HCT116 (cell line): Measurements from ENCODE around the gene MANBA. TPM values are rescaled to one million over a fixed set of nuclear protein-coding genes. Genes with fewer than 3 reads are reported as not detected.

Experiments used
- ATAC-seq: fragments of 200-7000 bp; cut with Tn5 transposase; 2 replicates; pipeline ENCODE4 v1.9.1; 2020; ENCODE audit warnings: mild to moderate bottlenecking, moderate library complexity
- BruUV-seq: library from RNA; stranded (reverse); fragments of 400-500 nt; replicated peaks from 2 replicates; lab custom pipeline; 2021; lab: Mats Ljungman, UMichigan
- CTCF ChIA-PET: fragments of 300-600 bp; sonication (Branson Sonifier 250); formaldehyde crosslinking; loops from one replicate; lab custom pipeline; 2021; ENCODE audit warnings: antibody characterized with exemption; lab: Charles Lee
- POLR2A ChIA-PET: fragments of 300-600, 350-600 bp; sonication (Branson Sonifier 250); formaldehyde crosslinking; loops from one replicate; lab custom pipeline; 2021; ENCODE audit warnings: antibody characterized with exemption; lab: Charles Lee
- RAD21 ChIA-PET, 2 experiments: fragments of 300-600 bp; sonication (Branson Sonifier 250); formaldehyde crosslinking; loops; one replicate each; lab custom pipeline; 2023; ENCODE audit warnings: low total read pairs in 2 of 2; ENCODE audit not compliant: uncharacterized antibody in 2 of 2, unreplicated experiment in 2 of 2, low non-redundant PET in 1 of 2; lab: Charles Lee
- DNase-seq: peaks from one replicate; pipeline ENCODE4 v3.0.0-alpha.2; 2010; ENCODE audit warnings: low read depth, low spot score
- H2AFZ ChIP-seq: fragments of 200-600 bp; shearing (Covaris generic), sonication (generic); 2 replicates; pipeline ENCODE4 v1.6.1; 2017; ENCODE audit warnings: low read depth, mixed run types, mixed read lengths, antibody characterized with exemption, low read length; ENCODE audit not compliant: poor library complexity, severe bottlenecking
- H3K27ac ChIP-seq: 2 replicates; pipeline ENCODE4 v1.5.1; 2012; ENCODE audit warnings: low read depth, low read length
- H3K27me3 ChIP-seq: fragments of 200-600 bp; sonication (generic); 2 replicates; pipeline ENCODE4 v1.6.1; 2016; ENCODE audit warnings: mixed run types, low read length, mixed read lengths; ENCODE audit not compliant: insufficient read depth
- H3K36me3 ChIP-seq, 2 experiments: fragments of 200-500 bp in 1 of 2; fragments of 200-600 bp in 1 of 2; sonication (Bioruptor generic) in 1 of 2; sonication (generic) in 1 of 2; 2 replicates each; pipeline versions ENCODE4 v1.5.1 to v1.6.1; 2014 to 2016; ENCODE audit warnings: low read length in 2 of 2, inconsistent platforms in 1 of 2, mixed read lengths in 1 of 2, mixed run types in 1 of 2; ENCODE audit not compliant: insufficient read depth in 2 of 2, control insufficient read depth in 1 of 2
- H3K4me1 ChIP-seq, 2 experiments: fragments of 200-600 bp in 1 of 2; sonication (generic) in 1 of 2; 2 replicates each; pipeline versions ENCODE4 v1.5.1 to v1.6.1; 2012 to 2017; ENCODE audit warnings: low read length in 2 of 2, inconsistent platforms in 1 of 2, mild to moderate bottlenecking in 1 of 2, mixed read lengths in 1 of 2, mixed run types in 1 of 2, moderate library complexity in 1 of 2; ENCODE audit not compliant: insufficient read depth in 2 of 2, control insufficient read depth in 1 of 2
- H3K4me2 ChIP-seq: fragments of 200-600 bp; sonication (generic); 2 replicates; pipeline ENCODE4 v1.6.1; 2017; ENCODE audit warnings: mixed run types, low read length, mixed read lengths
- H3K4me3 ChIP-seq, 2 experiments: fragments of 200-600 bp in 1 of 2; sonication (generic) in 1 of 2; replicated peaks in 1 of 2; 2 replicates each; pipeline ENCODE4 v1.5.1; 2011 to 2016; ENCODE audit warnings: low read length in 2 of 2, control low read depth in 1 of 2, low read depth in 1 of 2, mild to moderate bottlenecking in 1 of 2, mixed read lengths in 1 of 2, mixed run types in 1 of 2
- H3K79me2 ChIP-seq: fragments of 200-600 bp; sonication (generic); 2 replicates; pipeline ENCODE4 v1.6.1; 2017; ENCODE audit warnings: mild to moderate bottlenecking, mixed run types, low read length, moderate library complexity, mixed read lengths; ENCODE audit not compliant: insufficient read depth
- H3K9ac ChIP-seq: fragments of 200-600 bp; sonication (generic); 2 replicates; pipeline ENCODE4 v1.6.1; 2016; ENCODE audit warnings: low read length, mixed read lengths
- H3K9me2 ChIP-seq: fragments of 200-600 bp; sonication (generic), shearing (Covaris generic); 2 replicates; pipeline ENCODE4 v1.6.1; 2017; ENCODE audit warnings: mixed run types, mild to moderate bottlenecking, moderate library complexity; ENCODE audit not compliant: insufficient read depth
- H3K9me3 ChIP-seq, 2 experiments: fragments of 200-500 bp in 1 of 2; fragments of 200-600 bp in 1 of 2; sonication (Bioruptor generic) in 1 of 2; sonication (generic) in 1 of 2; 2 replicates each; pipeline ENCODE4 v1.6.1; 2014 to 2017; ENCODE audit warnings: low read length in 2 of 2, mixed read lengths in 2 of 2, inconsistent platforms in 1 of 2, low read depth in 1 of 2, mild to moderate bottlenecking in 1 of 2, mixed run types in 1 of 2, moderate library complexity in 1 of 2; ENCODE audit not compliant: control insufficient read depth in 1 of 2, insufficient read depth in 1 of 2
- H4K20me1 ChIP-seq: fragments of 200-600 bp; sonication (generic), shearing (Covaris generic); 2 replicates; pipeline ENCODE4 v1.6.1; 2017; ENCODE audit warnings: mixed run types, mild to moderate bottlenecking, moderate library complexity; ENCODE audit not compliant: insufficient read depth
- CEBPB ChIP-seq: IDR thresholded peaks from 2 replicates; pipeline ENCODE4 v1.6.1; 2012; ENCODE audit warnings: low read depth
- EGR1 ChIP-seq: IDR thresholded peaks from 2 replicates; pipeline ENCODE4 v1.6.1; 2012; ENCODE audit warnings: low read depth
- EZH2 ChIP-seq: fragments of 200-600 bp; sonication (generic); IDR thresholded peaks from 2 replicates; pipeline ENCODE4 v1.6.1; 2017; ENCODE audit warnings: antibody characterized with exemption, mixed run types
- EZH2phosphoT487 ChIP-seq: fragments of 200-600 bp; IDR thresholded peaks from 2 replicates; pipeline ENCODE4 v1.6.1; 2018; ENCODE audit warnings: antibody characterized with exemption, borderline replicate concordance
- FOSL1 ChIP-seq: IDR thresholded peaks from 2 replicates; pipeline ENCODE4 v1.6.1; 2012; ENCODE audit warnings: low read depth
- SIN3A ChIP-seq: IDR thresholded peaks from 2 replicates; pipeline ENCODE4 v1.6.1; 2012; ENCODE audit warnings: low read depth
- SP1 ChIP-seq: IDR thresholded peaks from 2 replicates; pipeline ENCODE4 v1.6.1; 2012; ENCODE audit warnings: low read depth
- TCF7L2 ChIP-seq: IDR thresholded peaks from 2 replicates; pipeline ENCODE4 v1.7.0; 2011; ENCODE audit warnings: borderline replicate concordance, inconsistent platforms; ENCODE audit not compliant: insufficient read depth, insufficient read length; ENCODE audit errors: extremely low read depth
- YY1 ChIP-seq: IDR thresholded peaks from 2 replicates; pipeline ENCODE4 v1.6.1; 2011; ENCODE audit warnings: low read length, low read depth, moderate library complexity, mild to moderate bottlenecking; ENCODE audit not compliant: insufficient replicate concordance; ENCODE audit errors: extremely low read depth
- ZFX ChIP-seq: fragments of 450-650 bp; IDR thresholded peaks from 2 replicates; pipeline ENCODE4 v1.6.1; 2017
- ZNF274 ChIP-seq: fragments of 200-500 bp; sonication (Bioruptor generic); IDR thresholded peaks from 2 replicates; pipeline ENCODE4 v1.6.1; 2014; ENCODE audit warnings: mild to moderate bottlenecking, low read depth, low read length, inconsistent platforms
- intact Hi-C: fragments of 100-400 bp; cut with micrococcal nuclease; formaldehyde crosslinking; loops from 2 replicates; pipeline ENCODE4 v1.10.0; 2022
- total RNA-seq: library from RNA; stranded (reverse); gene quantifications from one replicate; pipeline ENCODE4 v1.2.1, GENCODE V29; 2021; ENCODE audit not compliant: unreplicated experiment
- TF ChIP-seq, protein P1 (sequence below): IDR thresholded peaks from 2 replicates; pipeline ENCODE4 v1.6.1; 2012
- TF ChIP-seq, protein P2 (sequence below): IDR thresholded peaks from 2 replicates; pipeline ENCODE4 v1.6.1; 2012; ENCODE audit warnings: low read depth
- TF ChIP-seq, protein P3 (sequence below), 3 experiments: fragments of 200-600 bp in 1 of 3; sonication (generic) in 1 of 3; IDR thresholded peaks in 2 of 3; conservative IDR thresholded peaks in 1 of 3; 2 replicates each; pipeline ENCODE4 v1.5.1; 2012 to 2017; ENCODE audit warnings: low read depth in 2 of 3, low read length in 2 of 3, antibody characterized with exemption in 1 of 3, borderline replicate concordance in 1 of 3, control low read depth in 1 of 3, mild to moderate bottlenecking in 1 of 3, mixed read lengths in 1 of 3, mixed run types in 1 of 3, moderate library complexity in 1 of 3; ENCODE audit not compliant: insufficient read depth in 1 of 3

The MANBA gene
- total RNA-seq, 1 experiment from 2014 or later, result 21.3 TPM

DNA sequence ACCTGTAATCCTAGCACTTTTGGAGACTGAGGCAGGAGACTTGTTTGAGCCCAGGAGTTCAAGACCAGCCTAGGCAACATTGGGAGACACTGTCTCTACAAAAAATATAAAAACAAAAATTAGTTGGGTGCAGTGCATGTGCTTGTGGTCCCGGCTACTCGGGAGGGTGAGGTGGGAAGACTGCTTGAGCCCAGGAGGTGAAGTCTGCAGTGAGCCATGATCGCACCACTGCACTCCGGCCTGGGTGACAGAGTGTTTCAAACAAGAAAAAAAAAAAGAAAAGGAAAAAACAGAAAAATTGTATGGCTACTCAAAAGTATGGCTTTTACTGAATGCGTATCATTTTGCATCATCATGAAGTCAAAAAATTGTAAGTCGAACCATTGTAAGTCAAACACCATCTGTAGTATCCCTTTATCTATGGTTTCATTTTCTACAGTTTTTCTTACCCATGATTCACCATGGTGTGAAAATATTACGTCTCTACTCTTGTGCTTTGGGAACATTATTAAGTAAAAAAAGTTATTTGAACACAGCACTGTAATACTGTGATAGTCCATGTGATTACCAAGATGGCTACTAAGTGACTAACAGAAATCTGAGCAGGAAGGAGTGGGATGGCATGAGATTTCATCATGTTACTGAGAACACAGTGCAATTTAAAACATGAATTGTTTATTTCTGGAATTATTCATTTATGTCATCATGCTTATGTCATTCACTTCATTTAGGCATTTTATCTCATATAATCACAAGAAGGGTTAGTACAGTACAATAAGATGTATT is 26.5 kb upstream of the MANBA start:
- RAD21 ChIA-PET, result no interaction called here
- Histone ChIP-seq H3K9me2 (no peaks in the 10 kb centered on the region), H3K79me2 (no peaks in the 10 kb centered on the region), H2AFZ (no peak overlapping the region), H3K9me3 (no peaks in the 10 kb centered on the region), H3K4me2 (no peak overlapping the region), H3K36me3 (no peaks in the 10 kb centered on the region), H3K27me3 (no peaks in the 10 kb centered on the region), H3K4me1 (no peaks in the 10 kb centered on the region), H3K4me3 (no peak overlapping the region), H3K9ac (no peak overlapping the region), H3K27ac (no peak overlapping the region), H4K20me1 (no peaks in the 10 kb centered on the region)
- BruUV-seq, result no TSS peak
- DNase-seq, result peak; percentile 19
- no peak for ATAC-seq
- CTCF ChIA-PET, result no interaction called here
- POLR2A ChIA-PET, result no interaction called here
- TF ChIP-seq SP1 (0 out of 2 replicates have a peak, but pooled peaks have one; percentile 10), CEBPB (peak; percentile 61; the same call in 1 of the 2 replicates), EGR1 (0 out of 2 replicates have a peak, but pooled peaks have one; percentile 25), YY1 (no peak), ZNF274 (no peak), SIN3A (no peak)
- intact Hi-C loops, result no loop called here

DNA sequence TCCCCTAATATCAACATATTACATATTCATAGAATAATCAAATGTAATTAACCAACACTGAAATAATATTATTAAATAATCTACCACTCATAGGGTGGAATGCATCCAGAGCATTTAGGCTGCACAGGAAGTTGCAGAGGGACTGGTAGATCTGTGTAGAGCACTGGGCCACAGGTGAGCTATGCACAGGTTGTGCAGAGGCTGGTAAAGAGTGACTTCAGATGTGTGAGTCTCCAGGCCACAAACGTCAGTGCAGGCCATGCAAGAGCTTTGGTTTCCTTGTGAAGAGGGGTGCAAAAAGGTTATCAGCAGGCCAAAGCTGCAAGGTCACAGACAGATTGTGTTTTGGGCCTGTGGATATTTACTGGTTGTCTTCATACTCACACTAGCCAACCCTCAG is 25.5 kb upstream of the MANBA start:
- intact Hi-C loops, result no loop called here
- Histone ChIP-seq H3K4me1 (no peaks in the 10 kb centered on the region), H3K4me3 (no peak overlapping the region), H3K36me3 (no peaks in the 10 kb centered on the region), H2AFZ (no peak overlapping the region), H3K9ac (no peak overlapping the region), H3K9me3 (no peaks in the 10 kb centered on the region), H3K79me2 (no peaks in the 10 kb centered on the region), H3K27ac (no peak overlapping the region), H3K27me3 (no peaks in the 10 kb centered on the region), H3K4me2 (no peak overlapping the region), H4K20me1 (no peaks in the 10 kb centered on the region), H3K9me2 (no peaks in the 10 kb centered on the region)
- ATAC-seq (no peak), DNase-seq (no peak)
- ChIA-PET POLR2A (no interaction called here), CTCF (no interaction called here), RAD21 (no interaction called here)
- BruUV-seq, result no TSS peak
- TF ChIP-seq, protein P1, sequence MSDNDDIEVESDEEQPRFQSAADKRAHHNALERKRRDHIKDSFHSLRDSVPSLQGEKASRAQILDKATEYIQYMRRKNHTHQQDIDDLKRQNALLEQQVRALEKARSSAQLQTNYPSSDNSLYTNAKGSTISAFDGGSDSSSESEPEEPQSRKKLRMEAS, result no peak
- TF ChIP-seq, protein P2, sequence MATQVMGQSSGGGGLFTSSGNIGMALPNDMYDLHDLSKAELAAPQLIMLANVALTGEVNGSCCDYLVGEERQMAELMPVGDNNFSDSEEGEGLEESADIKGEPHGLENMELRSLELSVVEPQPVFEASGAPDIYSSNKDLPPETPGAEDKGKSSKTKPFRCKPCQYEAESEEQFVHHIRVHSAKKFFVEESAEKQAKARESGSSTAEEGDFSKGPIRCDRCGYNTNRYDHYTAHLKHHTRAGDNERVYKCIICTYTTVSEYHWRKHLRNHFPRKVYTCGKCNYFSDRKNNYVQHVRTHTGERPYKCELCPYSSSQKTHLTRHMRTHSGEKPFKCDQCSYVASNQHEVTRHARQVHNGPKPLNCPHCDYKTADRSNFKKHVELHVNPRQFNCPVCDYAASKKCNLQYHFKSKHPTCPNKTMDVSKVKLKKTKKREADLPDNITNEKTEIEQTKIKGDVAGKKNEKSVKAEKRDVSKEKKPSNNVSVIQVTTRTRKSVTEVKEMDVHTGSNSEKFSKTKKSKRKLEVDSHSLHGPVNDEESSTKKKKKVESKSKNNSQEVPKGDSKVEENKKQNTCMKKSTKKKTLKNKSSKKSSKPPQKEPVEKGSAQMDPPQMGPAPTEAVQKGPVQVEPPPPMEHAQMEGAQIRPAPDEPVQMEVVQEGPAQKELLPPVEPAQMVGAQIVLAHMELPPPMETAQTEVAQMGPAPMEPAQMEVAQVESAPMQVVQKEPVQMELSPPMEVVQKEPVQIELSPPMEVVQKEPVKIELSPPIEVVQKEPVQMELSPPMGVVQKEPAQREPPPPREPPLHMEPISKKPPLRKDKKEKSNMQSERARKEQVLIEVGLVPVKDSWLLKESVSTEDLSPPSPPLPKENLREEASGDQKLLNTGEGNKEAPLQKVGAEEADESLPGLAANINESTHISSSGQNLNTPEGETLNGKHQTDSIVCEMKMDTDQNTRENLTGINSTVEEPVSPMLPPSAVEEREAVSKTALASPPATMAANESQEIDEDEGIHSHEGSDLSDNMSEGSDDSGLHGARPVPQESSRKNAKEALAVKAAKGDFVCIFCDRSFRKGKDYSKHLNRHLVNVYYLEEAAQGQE, result no peak
- TF ChIP-seq EZH2, result no peak
- TF ChIP-seq YY1, result no peak
- TF ChIP-seq TCF7L2, result no peak
- no peak for TF ChIP-seq SP1
- TF ChIP-seq FOSL1, result no peak
- no peak for TF ChIP-seq ZFX
- no peak for TF ChIP-seq EZH2phosphoT487
- TF ChIP-seq CEBPB, result no peak
- TF ChIP-seq, protein P3, sequence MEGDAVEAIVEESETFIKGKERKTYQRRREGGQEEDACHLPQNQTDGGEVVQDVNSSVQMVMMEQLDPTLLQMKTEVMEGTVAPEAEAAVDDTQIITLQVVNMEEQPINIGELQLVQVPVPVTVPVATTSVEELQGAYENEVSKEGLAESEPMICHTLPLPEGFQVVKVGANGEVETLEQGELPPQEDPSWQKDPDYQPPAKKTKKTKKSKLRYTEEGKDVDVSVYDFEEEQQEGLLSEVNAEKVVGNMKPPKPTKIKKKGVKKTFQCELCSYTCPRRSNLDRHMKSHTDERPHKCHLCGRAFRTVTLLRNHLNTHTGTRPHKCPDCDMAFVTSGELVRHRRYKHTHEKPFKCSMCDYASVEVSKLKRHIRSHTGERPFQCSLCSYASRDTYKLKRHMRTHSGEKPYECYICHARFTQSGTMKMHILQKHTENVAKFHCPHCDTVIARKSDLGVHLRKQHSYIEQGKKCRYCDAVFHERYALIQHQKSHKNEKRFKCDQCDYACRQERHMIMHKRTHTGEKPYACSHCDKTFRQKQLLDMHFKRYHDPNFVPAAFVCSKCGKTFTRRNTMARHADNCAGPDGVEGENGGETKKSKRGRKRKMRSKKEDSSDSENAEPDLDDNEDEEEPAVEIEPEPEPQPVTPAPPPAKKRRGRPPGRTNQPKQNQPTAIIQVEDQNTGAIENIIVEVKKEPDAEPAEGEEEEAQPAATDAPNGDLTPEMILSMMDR (IDR thresholded peaks at IDR 0.05 in 2 of 3, conservative IDR thresholded peaks at IDR 0.05 in 1 of 3; ENCODE audit: borderline replicate concordance in 1 of 3, insufficient read depth in 1 of 3, low read depth in 2 of 3, low read length in 2 of 3), result no peak
